ENCODE results near the gene ARF5. TPM values are rescaled to one million over a fixed set of nuclear protein-coding genes. Genes with fewer than 3 reads are reported as not detected.

The ARF5 gene
- total RNA-seq, 1 experiment from 2014 or later = 227 TPM

DNA sequence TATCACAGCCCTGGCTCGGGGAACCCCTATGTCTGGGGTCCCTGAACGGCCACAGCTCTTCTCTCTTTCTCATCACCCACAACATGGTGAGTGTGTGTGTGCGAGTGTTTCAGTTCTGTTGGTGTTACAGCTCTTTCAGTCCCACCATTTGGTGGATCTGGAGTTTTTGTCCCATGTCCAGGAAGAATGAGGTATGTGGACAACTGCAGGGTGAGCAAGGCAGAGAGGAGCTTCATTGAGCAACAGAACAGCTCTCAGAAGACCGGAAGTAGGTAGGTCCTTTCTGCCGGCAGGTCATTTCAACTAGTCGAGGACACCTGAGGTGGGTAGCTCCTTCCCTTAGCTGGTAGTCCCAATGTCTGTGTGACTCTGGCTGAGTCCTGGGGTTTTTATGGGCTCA, 20.2 kb downstream of the ARF5 start:
- DNase-seq = no peak
- Histone ChIP-seq H3K4me1 (replicated peaks; ENCODE audit: insufficient read depth) (no peaks in the 10 kb centered on the region), H3K79me2 (ENCODE audit: low read depth) (no peaks in the 10 kb centered on the region), H3K9me2 (ENCODE audit: insufficient read depth) (no peaks in the 10 kb centered on the region), H3K9me3 (ENCODE audit: insufficient read depth, low read depth) (no peaks in the 10 kb centered on the region; the same call in 1 of the 2 replicates), H3K27ac (no peak overlapping the region), H3F3A (ENCODE audit: insufficient read depth, low read depth) (no peaks in the 10 kb centered on the region), H2AFZ (no peak overlapping the region), H3K36me3 (ENCODE audit: low read depth) (no peaks in the 10 kb centered on the region), H4K20me1 (ENCODE audit: insufficient read depth) (no peaks in the 10 kb centered on the region), H3K27me3 (ENCODE audit: insufficient read depth, low read depth) (peaks cover 26% of the 10 kb centered on the region), H3K4me2 (no peak overlapping the region), H3K4me3 (no peak overlapping the region)
- TF ChIP-seq, protein P1, sequence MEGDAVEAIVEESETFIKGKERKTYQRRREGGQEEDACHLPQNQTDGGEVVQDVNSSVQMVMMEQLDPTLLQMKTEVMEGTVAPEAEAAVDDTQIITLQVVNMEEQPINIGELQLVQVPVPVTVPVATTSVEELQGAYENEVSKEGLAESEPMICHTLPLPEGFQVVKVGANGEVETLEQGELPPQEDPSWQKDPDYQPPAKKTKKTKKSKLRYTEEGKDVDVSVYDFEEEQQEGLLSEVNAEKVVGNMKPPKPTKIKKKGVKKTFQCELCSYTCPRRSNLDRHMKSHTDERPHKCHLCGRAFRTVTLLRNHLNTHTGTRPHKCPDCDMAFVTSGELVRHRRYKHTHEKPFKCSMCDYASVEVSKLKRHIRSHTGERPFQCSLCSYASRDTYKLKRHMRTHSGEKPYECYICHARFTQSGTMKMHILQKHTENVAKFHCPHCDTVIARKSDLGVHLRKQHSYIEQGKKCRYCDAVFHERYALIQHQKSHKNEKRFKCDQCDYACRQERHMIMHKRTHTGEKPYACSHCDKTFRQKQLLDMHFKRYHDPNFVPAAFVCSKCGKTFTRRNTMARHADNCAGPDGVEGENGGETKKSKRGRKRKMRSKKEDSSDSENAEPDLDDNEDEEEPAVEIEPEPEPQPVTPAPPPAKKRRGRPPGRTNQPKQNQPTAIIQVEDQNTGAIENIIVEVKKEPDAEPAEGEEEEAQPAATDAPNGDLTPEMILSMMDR (conservative IDR thresholded peaks at IDR 0.05) = no peak
- no peak for TF ChIP-seq EZH2 (IDR thresholded peaks at IDR 0.05; ENCODE audit: low read depth)
- CTCF ChIA-PET = no interaction called here
- intact Hi-C loops (cut with micrococcal nuclease; ENCODE audit: unreplicated experiment) = no loop called here
- no TSS peak for BruUV-seq (replicated peaks)
- POLR2A ChIA-PET (ENCODE audit: unreplicated experiment) = no interaction called here

- H2AFZ ChIP-seq = no peak overlapping the region
- DNase-seq = no peak
- no peak overlapping the region for H3K27ac ChIP-seq
- intact Hi-C loops (cut with micrococcal nuclease; ENCODE audit: unreplicated experiment) = no loop called here
- TF ChIP-seq, protein P1 (conservative IDR thresholded peaks at IDR 0.05) = no peak
- TF ChIP-seq EZH2 (IDR thresholded peaks at IDR 0.05; ENCODE audit: low read depth) = no peak
- no peak overlapping the region for H3K4me2 ChIP-seq
- no peaks in the 10 kb centered on the region for H3K9me2 ChIP-seq (ENCODE audit: insufficient read depth)
- H3F3A ChIP-seq (ENCODE audit: insufficient read depth, low read depth) = no peaks in the 10 kb centered on the region
- no peaks in the 10 kb centered on the region for H3K4me1 ChIP-seq (replicated peaks; ENCODE audit: insufficient read depth)
- H3K36me3 ChIP-seq (ENCODE audit: low read depth) = no peaks in the 10 kb centered on the region
- BruUV-seq (replicated peaks) = no TSS peak
- no peaks in the 10 kb centered on the region for H4K20me1 ChIP-seq (ENCODE audit: insufficient read depth)
- H3K27me3 ChIP-seq (ENCODE audit: insufficient read depth, low read depth) = peaks cover 34% of the 10 kb centered on the region
- CTCF ChIA-PET = no interaction called here
- no peak overlapping the region for H3K4me3 ChIP-seq
- H3K79me2 ChIP-seq (ENCODE audit: low read depth) = no peaks in the 10 kb centered on the region
- no peaks in the 10 kb centered on the region; the same call in 1 of the 2 replicates for H3K9me3 ChIP-seq (ENCODE audit: insufficient read depth, low read depth)
- POLR2A ChIA-PET (ENCODE audit: unreplicated experiment) = no interaction called here
These were observed 21.1 kb downstream of the ARF5 start for GRCh38 chr7:127609297-127609696.

GRCh38 chr7:127612263-127612662, 24.1 kb downstream of the ARF5 start:
- no peaks in the 10 kb centered on the region for H3K4me1 ChIP-seq (replicated peaks; ENCODE audit: insufficient read depth)
- DNase-seq = no peak
- ChIA-PET POLR2A (ENCODE audit: unreplicated experiment) (no interaction called here), CTCF (no interaction called here)
- no peak overlapping the region for H2AFZ ChIP-seq
- no peaks in the 10 kb centered on the region for H3K36me3 ChIP-seq (ENCODE audit: low read depth)
- H3K9me3 ChIP-seq (ENCODE audit: insufficient read depth, low read depth) = no peaks in the 10 kb centered on the region
- no peak overlapping the region for H3K4me2 ChIP-seq
- H3K27ac ChIP-seq = no peak overlapping the region
- TF ChIP-seq, protein P1 (conservative IDR thresholded peaks at IDR 0.05) = no peak
- no peak for TF ChIP-seq EZH2 (IDR thresholded peaks at IDR 0.05; ENCODE audit: low read depth)
- peaks cover 64% of the 10 kb centered on the region for H3K27me3 ChIP-seq (ENCODE audit: insufficient read depth, low read depth)
- intact Hi-C loops (cut with micrococcal nuclease; ENCODE audit: unreplicated experiment) = no loop called here
- no TSS peak for BruUV-seq (replicated peaks)
- no peaks in the 10 kb centered on the region for H3K9me2 ChIP-seq (ENCODE audit: insufficient read depth)
- no peak overlapping the region for H3K4me3 ChIP-seq
- no peaks in the 10 kb centered on the region for H3F3A ChIP-seq (ENCODE audit: insufficient read depth, low read depth)
- H3K79me2 ChIP-seq (ENCODE audit: low read depth) = no peaks in the 10 kb centered on the region
- no peaks in the 10 kb centered on the region for H4K20me1 ChIP-seq (ENCODE audit: insufficient read depth)

Measured in PC-9 (cell line).